Stimulated activated CD4-positive, alpha-beta T cell treated with anti-CD3 and anti-CD28 coated beads, Interleukin-2, amount 100 ng/mL, for 48 hours (primary cell): ENCODE measurements around the gene LRG1.

Experiments used
- DNase-seq, 2 donors: peaks; one replicate each; pipeline ENCODE4 v3.0.0-alpha.2; 2020

Gene LRG1, protein sequence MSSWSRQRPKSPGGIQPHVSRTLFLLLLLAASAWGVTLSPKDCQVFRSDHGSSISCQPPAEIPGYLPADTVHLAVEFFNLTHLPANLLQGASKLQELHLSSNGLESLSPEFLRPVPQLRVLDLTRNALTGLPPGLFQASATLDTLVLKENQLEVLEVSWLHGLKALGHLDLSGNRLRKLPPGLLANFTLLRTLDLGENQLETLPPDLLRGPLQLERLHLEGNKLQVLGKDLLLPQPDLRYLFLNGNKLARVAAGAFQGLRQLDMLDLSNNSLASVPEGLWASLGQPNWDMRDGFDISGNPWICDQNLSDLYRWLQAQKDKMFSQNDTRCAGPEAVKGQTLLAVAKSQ

DNA sequence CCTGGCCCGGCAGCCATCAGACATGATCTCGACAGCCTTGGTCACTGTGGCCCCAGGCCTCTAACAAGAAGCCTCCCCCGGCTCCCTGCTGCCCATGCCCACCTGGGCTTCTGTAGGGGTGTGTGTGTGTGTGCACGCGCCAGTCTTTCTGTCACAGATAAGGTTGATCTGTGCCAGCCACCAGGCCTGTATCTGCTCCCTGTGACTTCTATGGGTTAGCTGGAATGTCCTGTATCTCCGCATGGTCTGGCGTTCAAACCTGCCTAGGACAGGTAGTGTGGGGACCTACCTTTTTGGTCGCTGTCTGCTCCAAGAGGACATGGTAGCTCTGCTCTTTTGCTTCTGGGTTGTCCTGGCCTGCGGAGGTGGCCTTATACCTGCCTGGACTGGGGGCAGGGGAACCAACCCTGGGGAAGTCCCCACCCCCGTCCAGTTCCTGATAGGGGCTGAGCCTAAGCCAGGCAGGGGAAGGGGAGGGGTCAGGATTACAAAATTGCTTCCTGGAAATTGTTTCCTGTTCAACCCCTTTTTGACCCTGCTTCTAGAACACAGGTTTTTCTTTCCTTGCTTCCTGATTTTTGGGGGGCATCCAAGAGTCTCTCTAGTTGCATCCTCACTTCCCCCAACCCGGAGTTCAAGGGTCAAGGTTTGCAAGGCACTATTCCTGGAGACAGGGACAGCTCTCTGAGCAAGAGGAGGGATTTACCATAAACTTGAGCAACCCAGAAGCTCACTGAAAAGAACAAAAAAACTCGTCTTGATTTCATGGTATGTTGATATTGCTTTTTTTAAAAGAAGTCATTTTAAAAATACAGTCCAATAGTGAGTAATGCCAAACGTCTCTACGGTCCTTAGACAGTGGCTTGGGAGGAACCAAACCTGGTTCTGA, at the start of gene LRG1:
Gene LRG1 (minus strand): TSS at position 344 of the 889 bp plus-strand sequence. CDS start 23 bp downstream, at position 321.
- no peak for DNase-seq

DNA sequence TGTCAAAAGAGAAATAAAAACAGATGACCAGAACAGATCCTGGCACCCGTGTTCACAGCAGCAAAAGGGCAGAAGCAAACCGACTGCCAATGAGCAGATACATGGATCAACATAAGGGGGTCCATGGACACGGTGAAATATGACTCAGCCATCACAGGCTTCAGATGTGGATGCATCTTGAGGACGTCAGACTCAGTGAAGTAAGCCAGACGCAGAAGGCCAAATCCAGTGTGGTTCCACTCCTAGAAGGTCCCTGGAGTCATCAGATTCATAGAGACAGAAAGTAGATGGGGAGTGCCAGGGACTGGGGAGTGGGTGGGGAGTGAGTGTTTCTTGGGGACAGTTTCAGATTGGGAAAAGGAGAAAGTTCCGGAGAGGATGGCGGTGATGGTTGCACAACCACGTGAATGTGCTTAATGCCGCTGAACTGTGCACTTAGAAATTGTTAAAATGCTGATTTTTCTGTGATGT, 48.5 kb upstream of the LRG1 start:
- DNase-seq, result no peak

DNA sequence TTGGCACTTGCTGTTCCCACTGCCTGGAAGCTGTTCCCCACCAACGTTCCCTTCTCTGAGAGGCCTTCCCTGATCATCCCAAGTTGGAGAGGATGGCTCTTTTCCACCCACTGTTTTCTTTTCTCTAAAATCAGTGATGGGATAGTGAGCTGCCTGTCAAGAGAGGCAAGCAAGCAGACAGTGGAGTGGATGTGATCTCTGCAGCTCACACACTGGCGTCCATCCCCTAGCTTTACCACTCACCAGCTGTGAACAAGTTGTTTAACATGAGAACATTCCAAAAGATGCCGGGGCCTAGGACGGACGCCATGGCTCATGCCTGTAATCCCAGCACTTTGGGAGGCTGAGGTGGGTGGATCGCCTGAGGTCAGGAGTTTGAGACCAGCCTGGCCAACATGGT, 47.7 kb upstream of the LRG1 start:
- no peak for DNase-seq

DNA sequence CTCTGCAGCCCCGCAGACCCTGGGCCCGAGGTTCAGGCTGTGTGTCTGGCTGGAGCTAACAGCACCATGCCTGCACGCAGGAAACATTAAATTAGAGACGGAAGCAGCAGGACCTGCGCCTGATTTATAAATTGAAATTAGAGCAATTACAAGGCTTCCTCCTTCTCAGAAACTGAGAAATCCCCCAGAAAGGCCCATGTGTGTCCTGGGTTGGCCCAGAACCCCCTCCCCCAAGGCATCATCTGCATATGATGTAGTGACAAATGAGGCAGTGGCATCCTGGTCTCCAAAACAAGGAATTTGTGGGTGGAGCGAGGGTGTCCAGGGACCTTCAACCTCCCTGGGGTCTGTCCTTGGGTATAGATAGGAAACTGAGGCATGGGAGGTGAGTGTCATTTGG, 46.9 kb upstream of the LRG1 start:
- DNase-seq, result no peak

DNA sequence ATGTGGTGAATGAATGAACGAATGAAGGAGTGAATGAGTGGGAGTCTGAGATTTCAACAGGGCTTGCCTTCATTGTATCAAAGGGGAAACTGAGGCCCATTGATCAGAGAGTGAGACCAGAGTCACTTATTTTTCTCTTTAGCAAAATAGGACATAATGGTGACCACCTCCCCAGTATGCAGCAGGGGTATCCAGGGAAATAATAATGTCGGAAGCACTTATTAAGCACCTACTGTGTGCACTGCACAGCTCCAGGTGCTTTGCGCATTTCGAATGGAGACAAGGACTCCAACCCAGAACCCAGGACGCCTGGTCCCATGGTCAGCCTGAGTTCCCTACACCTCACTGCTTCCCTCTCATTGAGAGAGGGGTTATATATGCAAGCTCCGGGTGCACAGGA, 46.4 kb upstream of the LRG1 start:
- no peak for DNase-seq

DNA sequence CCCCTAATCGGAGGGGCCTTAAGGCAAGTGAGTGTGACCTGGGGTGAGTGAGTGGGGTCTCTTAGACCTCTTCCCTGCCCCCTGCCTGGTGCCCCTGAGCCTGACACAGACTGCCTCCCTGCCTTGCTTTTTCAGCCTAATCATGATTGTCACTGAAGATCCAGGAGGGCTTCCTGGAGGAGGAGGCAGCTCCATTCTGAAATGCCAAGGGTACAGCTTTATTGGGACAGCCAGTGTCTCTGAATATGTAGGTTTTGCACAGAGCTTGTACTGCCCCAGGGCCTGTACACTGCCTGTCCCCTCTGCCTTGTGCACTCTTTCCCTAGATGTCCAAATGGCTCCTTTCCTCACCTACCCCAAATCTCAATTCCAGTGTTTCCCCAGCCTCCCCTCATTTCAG, 45.7 kb upstream of the LRG1 start:
- no peak for DNase-seq

DNA sequence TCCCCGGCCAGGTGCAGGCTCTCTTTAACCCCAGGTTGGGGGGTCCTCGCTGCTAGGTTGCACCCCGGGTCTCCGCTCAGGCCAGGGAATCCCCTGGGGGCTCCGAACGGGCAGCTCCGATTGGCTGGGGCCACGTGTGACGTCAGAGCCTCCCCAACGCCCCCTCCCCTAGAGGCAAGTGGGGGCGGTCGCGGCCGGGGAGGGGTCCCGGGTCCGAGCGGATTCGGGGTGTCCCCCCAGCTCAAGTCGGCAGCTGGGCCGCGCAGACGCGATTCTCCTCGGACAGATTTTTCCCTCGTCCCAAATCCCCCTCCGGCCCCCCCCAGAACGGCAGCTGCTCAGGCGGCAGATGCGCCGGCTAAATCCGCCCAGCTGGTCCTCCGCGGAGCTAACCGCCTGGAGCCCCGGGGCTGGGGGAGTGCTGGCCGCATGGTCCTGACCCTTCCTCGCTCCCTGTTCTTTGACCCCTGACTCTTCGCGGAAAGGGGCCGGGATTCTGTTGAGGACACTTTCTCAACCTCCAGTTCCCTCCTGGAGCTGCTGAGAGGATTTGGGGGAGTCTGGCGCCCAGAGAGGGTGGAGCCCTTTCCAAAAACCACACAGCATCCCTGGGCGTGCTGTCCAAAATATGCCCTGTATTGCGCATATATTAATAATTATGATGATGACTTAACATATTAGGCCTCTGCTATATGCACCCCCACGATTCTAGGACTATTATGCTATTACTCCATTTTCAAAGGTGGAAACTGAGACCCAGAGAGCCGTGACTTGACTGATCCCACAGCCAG, 45.0 kb upstream of the LRG1 start:
- DNase-seq, result no peak

DNA sequence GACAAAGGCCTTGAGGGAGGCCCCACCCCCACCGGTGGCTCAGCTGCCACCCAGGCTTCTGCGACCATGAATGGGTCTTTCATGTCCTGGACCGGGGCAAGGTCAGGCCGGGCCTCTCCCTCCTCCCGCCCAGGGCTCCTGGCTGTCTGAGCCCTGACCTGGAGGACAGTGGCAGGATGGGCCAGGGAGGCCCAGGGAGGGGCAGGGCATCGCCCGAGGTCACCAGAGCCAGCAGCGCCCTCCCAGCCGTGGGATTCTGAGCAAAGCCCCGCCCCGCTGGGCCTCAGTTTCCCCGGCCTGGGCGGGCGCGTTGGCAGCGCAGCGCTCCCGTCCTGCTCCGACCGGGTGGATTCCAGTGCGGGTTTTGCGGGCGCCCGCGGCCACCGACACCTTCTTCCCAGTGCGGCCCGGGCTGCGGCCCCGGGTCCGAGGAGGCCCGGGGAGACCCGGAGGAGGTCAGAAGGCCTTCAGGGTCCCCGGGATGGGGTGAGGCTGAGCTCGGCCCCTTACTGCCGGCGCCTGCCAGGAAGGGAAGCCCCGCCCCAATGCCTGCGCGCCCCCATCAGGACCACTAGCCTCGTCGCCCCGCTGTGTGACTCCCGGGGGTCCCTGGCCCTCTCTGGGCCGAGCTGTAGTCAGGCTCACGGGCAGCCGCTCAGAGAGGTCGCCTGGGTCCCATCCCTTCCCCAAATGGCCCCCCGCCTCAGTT, 44.3 kb upstream of the LRG1 start:
- DNase-seq, result peak; percentile 26 to 40

DNA sequence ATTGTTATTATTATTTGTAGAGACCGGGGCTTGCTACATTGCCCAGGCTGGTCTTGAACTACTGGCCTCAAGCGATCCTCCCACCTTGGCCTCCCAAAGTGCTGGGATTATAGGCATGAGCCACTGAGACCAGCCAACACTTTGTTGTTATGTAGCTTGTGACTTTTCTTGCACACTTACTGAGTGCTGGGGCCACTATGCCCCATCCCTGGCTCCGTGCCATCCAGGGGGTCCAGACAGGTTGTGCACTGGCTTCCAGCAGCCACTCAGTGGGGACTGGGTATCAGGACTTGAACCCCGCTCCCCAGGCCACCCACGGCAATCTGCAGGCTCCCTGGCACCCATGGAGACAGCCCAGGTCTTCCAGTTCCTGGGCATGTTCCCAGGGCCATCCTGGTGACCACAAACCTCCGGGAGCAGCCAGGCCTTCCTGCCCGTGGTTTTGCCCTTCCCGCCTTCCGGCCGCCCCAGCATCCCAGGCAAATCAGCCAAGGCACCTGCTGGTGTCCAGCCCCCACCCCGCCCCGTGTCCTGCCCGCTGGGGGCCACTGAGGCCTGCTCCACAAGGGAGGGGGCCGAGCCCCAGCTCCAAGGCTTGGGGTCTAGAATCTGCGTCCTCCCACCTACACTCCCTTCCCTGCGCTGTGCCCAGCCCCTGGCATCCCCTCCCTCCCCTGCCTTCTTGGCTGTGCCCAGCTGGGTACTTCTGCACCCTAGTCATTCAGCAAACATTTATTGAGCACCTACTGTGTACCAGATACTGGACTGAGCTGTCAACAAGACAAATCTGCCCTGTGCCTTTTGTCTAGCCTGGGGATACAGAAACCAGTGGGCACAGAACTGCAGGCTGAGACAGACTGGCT, 43.4 kb upstream of the LRG1 start:
- DNase-seq, result no peak

DNA sequence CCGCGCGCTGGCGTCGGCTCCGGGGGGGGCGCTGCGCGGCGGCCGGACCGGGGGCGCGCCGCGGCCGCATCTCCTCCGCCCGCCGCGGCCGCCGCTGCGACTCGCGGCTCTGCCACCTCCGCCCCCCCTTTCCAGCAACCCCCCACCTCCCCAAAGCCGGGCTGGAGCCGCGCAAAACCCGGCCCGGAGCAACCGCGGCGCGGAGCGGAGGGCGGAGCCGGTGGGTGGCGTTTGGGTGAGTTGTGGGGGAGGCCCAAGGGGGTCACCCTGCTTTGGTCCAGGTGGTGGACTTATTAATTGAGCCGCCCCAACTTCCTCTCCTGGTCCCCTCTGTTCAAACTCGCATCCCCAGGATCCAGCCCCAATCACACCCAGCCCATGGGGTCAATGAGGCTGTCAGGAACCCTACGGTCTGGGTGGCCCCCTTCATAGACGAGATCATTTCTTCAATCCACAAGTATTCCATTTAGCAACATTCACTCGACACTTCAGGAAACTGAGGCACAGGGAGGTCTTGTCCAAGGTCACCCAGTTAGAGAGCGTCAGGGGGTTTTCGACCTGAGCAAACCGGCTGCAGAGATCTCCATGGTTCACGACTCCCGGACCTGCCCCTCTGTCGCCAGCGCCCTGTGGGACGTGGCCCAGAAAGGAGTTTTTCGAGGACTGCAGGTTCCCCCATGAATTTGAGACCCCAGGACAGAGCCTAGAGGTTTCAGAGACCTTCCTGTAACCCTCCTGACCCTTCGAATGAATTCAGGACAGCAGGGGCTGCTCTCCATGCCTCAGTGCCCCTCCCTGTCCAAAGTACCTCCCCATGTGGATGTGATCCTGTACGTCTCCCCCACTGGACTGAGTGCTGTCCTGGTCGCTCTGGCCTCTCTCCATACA, 42.1 kb upstream of the LRG1 start:
- peak; percentile 19 to 20 for DNase-seq

DNA sequence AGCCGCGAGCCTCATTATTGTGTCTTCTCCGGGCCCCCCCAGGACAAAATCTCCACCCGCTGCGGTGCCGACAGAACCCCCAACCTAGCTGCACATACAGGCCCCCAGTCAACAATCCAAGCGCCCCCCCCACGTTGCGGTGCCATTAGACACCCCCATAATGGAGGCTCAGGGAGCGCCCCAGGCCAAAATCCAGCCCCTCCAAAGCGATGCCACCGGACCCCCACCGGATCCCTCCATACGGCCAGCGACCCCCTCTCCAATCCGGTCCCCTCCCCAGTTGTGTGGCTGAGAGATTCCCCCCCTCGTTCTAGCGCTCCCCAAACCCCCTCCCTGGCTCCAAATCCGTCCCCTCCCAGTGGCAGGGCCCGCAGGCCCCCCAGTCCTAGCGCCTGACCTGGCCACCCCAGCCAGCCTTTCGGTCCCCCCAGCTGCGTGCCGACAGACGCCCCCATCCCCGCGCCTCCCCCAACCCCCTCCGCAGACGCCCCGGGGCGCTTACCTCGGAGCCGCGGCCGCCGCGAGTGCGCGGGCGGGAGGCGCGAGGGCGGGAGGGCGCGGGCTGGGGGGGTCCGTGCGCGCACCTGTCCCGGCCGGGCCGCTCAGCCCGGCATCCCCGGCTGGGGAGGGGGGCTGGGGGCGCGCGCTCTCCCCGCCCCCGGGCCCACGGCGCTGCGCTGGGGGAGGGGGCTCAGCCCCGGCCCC, 41.3 kb upstream of the LRG1 start:
- DNase-seq, result no peak

DNA sequence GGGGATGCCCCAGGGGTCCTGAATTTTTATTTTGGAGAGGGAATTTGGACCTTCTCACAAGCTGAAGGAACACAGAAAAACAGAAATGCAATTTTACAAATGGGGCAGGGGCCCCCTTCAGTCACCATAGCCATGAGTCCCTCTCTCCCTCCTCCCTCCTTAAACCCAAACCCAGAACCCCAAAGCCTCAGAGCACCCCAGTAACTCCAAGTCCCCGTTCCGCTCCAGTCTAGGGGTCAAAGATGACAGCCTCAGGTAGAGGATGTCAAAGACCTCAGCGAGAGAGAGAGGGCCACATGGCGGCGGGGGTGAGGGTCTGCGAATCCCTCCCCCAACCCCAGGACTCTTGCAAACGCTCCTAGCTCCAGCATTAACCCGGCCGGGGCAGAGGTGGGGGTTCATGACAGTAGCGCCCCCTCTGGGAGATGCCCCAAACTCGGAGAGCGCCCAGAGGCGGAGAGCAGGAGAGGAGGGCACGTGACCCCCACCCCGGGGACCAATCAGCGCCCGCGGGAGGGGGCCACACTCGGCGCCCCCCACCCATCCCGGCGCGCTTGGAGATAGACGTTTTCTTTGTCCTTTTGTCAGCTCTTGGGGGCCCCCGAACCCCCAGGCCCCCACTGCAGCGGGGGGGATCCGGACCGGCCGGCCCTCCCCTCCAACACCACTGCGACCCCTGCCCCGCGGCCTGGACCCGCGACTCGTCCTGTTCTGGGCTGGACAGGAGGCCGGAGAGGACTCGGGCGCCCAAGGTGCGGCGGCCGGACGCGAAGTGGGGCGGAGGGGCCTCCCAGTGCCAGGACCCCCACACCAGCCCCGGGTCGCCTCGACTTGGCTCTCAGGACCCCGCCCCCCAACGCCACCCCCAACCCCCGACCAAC, 40.4 kb upstream of the LRG1 start:
- no peak for DNase-seq

DNA sequence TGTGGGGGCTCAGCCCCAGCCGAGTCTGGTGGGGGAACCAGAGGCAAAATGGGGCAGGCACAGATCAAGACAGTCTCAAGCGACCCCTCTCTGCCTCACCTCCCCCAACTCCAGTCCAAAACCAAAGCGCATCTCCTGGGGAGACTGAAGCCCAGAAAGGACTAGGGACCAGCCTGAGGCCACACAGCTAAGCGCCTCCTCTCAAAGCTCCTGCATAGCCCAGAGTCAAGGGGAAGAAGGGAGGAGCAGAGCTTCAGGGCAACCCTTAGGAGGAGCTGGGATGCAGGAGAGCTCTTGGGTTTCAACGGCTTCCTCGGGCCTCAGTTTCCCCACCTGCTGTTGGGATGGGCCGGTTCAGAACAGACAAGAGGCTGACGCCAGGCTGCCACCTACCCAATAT, 39.6 kb upstream of the LRG1 start:
- no peak for DNase-seq

DNA sequence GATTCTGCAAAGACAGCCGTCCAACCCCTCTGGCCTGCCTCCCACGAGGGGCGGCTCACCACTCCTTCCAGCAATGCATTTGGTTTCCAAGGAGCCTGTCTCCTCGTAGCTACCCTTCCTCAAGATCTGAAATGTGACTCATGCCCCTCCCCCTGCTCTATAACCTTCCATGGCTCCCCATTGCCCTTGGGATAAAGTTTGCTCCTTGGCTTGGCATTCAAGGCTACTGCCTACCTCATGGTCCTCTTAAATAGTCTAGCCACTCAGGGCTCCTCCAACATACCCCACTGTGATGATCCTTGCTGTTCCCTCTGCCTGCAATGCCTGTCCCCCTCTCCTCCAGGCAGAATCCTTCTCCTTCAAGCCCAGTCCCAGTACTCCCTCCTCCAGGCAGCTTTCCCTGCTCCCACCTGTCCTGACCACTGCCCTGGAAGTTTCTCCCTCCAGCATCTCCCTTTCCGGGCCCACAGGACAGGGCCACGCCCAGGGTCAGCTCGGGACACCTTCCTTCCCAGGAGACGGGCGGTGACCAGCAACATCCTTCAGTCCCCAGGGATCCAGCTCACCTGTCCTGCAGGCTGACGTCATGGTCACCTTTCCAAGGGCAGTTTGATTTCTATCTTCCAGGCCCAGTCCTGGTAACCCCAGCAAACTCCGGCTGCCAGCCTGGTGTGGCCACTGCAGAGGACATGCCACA, 38.9 kb upstream of the LRG1 start:
- DNase-seq, result no peak

DNA sequence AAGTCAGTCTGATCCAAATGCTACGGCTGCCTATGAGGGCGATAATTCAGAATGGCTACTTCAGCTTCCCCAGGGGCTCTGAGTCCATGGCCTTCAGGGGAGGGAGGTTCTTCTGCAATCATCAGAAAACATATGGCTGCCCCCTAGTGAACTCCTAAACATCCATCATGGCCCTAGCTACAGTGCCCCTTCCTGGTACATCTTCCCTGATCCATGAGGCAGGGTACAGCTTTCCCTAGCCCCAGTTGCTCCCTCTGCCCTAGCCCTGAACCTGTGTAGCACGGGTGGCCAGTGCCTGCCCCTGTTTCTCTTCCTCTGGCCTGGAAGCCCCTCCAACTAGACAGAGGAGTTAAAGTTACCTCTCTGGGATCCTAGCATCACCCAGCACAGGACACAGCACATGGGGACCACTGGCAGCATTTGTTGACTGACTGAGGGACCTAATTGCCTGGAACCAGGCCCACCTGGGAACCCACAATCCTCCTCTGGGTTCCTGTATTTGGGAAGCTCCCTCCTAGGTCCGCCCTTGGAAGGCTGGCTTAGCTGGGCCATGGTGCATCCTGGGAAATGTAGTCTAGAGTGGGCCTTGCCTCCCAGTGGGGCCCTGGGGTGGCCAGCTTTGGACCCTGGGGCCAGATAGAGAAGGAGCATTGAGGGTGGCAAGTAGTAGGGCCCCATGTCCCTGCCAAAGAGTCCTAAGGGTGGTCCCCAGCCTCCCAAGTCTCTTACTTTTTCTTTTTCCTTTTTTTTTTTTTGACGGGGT, 37.4 kb upstream of the LRG1 start:
- no peak for DNase-seq

DNA sequence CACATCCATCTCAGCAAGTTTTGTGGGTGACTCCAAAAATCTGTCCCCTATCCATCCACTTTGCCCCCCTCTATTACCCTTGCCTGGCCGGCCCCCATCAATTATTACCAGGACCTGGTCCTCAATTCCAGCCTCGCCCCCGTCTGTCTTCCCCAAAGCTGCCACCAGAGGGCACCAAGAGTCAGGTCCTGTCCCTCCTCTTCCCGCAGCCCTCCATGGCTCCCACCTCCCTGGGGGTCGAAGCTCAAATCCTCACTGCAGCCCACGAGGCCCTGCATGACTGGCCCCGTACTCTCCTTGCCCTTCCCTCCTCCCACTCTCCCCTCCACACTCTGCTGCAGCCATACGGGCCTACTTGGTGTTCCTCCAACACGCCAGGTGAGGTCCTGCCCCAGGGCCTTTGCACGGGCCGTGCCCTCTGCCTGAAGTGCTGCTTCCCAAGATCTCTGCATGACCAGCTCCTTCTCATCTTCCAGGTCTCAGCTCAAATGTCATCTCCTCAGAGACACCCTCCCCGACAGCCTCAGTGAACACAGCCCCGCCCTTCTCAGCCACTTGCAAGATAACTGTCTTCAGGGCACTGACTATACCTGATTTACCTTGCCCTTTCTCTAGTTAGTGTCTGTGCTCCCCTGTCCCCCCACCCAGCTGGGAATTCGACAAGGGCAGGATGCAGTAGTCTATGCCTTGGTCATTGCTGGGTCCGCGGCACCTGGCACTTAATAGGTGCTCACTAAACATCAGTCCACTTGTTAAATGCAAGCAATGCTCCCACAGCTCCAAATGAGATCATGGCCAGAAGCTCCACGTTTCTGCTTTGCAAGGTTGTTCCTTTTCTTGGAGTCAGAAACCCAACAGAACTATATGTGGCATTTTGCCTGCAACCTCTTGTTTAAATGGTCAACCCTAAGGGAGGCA, 36.4 kb upstream of the LRG1 start:
- DNase-seq, result peak; percentile 72 to 76
